ENCODE data around the gene FOXP1. TPM values are rescaled to one million over a fixed set of nuclear protein-coding genes. Genes with fewer than 3 reads are reported as not detected.

The FOXP1 gene
- total and polyA plus RNA-seq, 2 of the 8 experiments (the other 6 are each of a cell fraction or from before 2014, with no cell fraction given), result 13.9 to 25.4 TPM

DNA sequence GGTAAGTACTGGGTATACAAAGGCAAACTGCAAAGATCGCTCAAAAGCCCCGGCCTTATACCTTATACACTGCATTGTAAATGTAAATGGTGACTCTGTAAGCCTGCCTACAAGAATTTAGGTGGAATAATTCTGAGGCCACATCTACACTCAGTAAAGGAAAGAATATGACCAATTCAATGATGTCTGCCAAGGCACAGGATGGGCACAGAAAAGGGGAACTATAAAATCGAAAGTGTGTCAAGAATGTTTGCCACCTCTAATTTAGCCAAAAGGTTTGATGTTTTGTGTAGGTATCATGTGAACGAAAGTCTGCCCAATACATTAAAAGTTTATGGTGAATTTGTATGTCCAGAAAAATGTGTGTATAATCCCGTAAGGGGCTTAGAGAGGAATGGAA lies 96.1 kb downstream of the FOXP1 start:
- Histone ChIP-seq H3K9ac (replicated peaks in 1 of 4; ENCODE audit: extremely low read depth in 1 of 4, low read depth in 3 of 4, low read length in 3 of 4) (no peak overlapping the region), H3K4me3 (ENCODE audit: extremely low read depth in 1 of 4, insufficient read depth in 2 of 4, low read depth in 3 of 4, low read length in 4 of 4) (no peak overlapping the region), H3K23me2 (ENCODE audit: low read depth, low read length) (no peaks in the 10 kb centered on the region), H3K9me3 (ENCODE audit: insufficient read depth in 2 of 2, low read depth in 1 of 2, low read length in 1 of 2) (peaks cover 5 to 7% of the 10 kb centered on the region in 2 experiments; a peak in 1 of 4 replicates), H3K4ac (replicated peaks; ENCODE audit: insufficient read length, low read depth, low read length) (no peak overlapping the region), H2AK5ac (ENCODE audit: low read depth, low read length) (no peak overlapping the region), H3K23ac (ENCODE audit: insufficient read length) (no peak overlapping the region), H3K56ac (replicated peaks; ENCODE audit: insufficient read length, low read depth, low read length) (no peak overlapping the region), H3K4me1 (replicated peaks in 1 of 4; ENCODE audit: control insufficient read depth in 3 of 4, insufficient read depth in 4 of 4, low read length in 3 of 4) (no peaks in the 10 kb centered on the region; a peak in 1 of 7 replicates), H2BK20ac (ENCODE audit: low read length) (no peak overlapping the region), H2BK15ac (ENCODE audit: low read length) (no peak overlapping the region), H3K36me3 (ENCODE audit: control insufficient read depth in 2 of 4, insufficient read depth in 4 of 4, low read length in 3 of 4) (peaks cover 0 to 6% (median 0%) of the 10 kb centered on the region in 4 experiments; a peak in 2 of 8 replicates), H3K4me2 (ENCODE audit: insufficient read depth in 1 of 2, low read depth in 2 of 2, low read length in 2 of 2) (no peak overlapping the region), H3K14ac (ENCODE audit: insufficient read length) (no peak overlapping the region), H4K91ac (replicated peaks; ENCODE audit: insufficient read length, low read length) (no peak overlapping the region), H3K79me2 (ENCODE audit: control insufficient read depth in 1 of 2, insufficient read depth in 2 of 2, low read length in 2 of 2) (no peaks in the 10 kb centered on the region), H3K79me1 (ENCODE audit: low read depth, low read length) (peaks cover 2% of the 10 kb centered on the region; the same call in 1 of the 2 replicates), H2BK120ac (replicated peaks; ENCODE audit: low read depth, low read length) (no peak overlapping the region), H4K20me1 (replicated peaks in 1 of 2; ENCODE audit: control insufficient read depth in 1 of 2, insufficient read depth in 2 of 2, low read length in 2 of 2) (no peaks in the 10 kb centered on the region), H4K8ac (ENCODE audit: extremely low read depth, insufficient read depth, low read length) (no peak overlapping the region), H3K27me3 (replicated peaks in 1 of 4; ENCODE audit: control insufficient read depth in 3 of 4, extremely low read depth in 1 of 4, insufficient read depth in 3 of 4, low read length in 3 of 4) (no peaks in the 10 kb centered on the region), H2AFZ (ENCODE audit: low read length) (no peak overlapping the region), H2BK5ac (ENCODE audit: low read depth, low read length) (no peak overlapping the region), H4K5ac (ENCODE audit: insufficient read length, low read depth, low read length) (no peak overlapping the region), H2BK12ac (ENCODE audit: low read depth, low read length) (no peak overlapping the region), H3K27ac (ENCODE audit: low read depth, low read length) (no peak overlapping the region), H3K18ac (ENCODE audit: extremely low read depth, low read length) (no peak overlapping the region)
- ChIA-PET POLR2A (ENCODE audit: partially characterized antibody) (interaction anchor here (0.9 kb wide), 1 partner anchor 10 kb away, joined by 3 read pairs; no protein-coding TSS in a partner anchor), CTCF (ENCODE audit: partially characterized antibody) (interaction anchor here (1.4 to 1.6 kb wide), 2 partner anchors 8 to 22 kb away, joined by 5 read pairs; no protein-coding TSS in a partner anchor)
- WGBS, 2 experiments (ENCODE audit: extremely low coverage in 1 of 2, insufficient coverage in 1 of 2, insufficient read length in 1 of 2, insufficient replicate concordance in 2 of 2, low coverage in 1 of 2, low lambda C conversion rate in 2 of 2, missing lambda C conversion rate in 1 of 2), result 78% methylated on average over 5 of the region's 5 CpGs; no CpG with 5 or more reads in 1 of the 2 experiments
- DNase-seq (ENCODE audit: low read depth in 1 of 2, low spot score in 2 of 2) (no peak), FAIRE-seq (no peak)
- no peak for TF ChIP-seq CTBP2 (IDR thresholded peaks at IDR 0.05; ENCODE audit: borderline replicate concordance, insufficient read depth, insufficient read length, low read length)
- TF ChIP-seq NANOG (IDR thresholded peaks at IDR 0.05; ENCODE audit: insufficient read depth, low read depth, low read length, poor library complexity, severe bottlenecking), result no peak
- TF ChIP-seq MAFK (IDR thresholded peaks at IDR 0.05; ENCODE audit: low read depth, low read length), result no peak
- TF ChIP-seq RAD21 (IDR thresholded peaks at IDR 0.05 in 1 of 2, conservative IDR thresholded peaks at IDR 0.05 in 1 of 2; ENCODE audit: low read depth in 2 of 2, low read length in 2 of 2), result no peak
- no peak for TF ChIP-seq RFX5 (IDR thresholded peaks at IDR 0.05; ENCODE audit: borderline replicate concordance, low read depth, low read length)
- TF ChIP-seq SP2 (IDR thresholded peaks at IDR 0.05; ENCODE audit: low read length), result no peak
- TF ChIP-seq JUND (IDR thresholded peaks at IDR 0.05; ENCODE audit: low read length), result no peak
- TF ChIP-seq, protein P1, sequence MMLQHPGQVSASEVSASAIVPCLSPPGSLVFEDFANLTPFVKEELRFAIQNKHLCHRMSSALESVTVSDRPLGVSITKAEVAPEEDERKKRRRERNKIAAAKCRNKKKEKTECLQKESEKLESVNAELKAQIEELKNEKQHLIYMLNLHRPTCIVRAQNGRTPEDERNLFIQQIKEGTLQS (IDR thresholded peaks at IDR 0.05; ENCODE audit: insufficient read depth, low read depth, low read length), result no peak
- no peak for TF ChIP-seq SP1 (IDR thresholded peaks at IDR 0.05; ENCODE audit: low read depth, low read length)
- TF ChIP-seq RBBP5 (IDR thresholded peaks at IDR 0.05; ENCODE audit: borderline replicate concordance, low read depth, low read length), result no peak
- TF ChIP-seq POLR2A (IDR thresholded peaks at IDR 0.05; ENCODE audit: control extremely low read depth in 1 of 2, low read depth in 2 of 2, low read length in 2 of 2), result no peak
- no peak for TF ChIP-seq KDM5A (IDR thresholded peaks at IDR 0.05; ENCODE audit: low read length)

All from H1 (cell line).